ENCODE measurements around the gene ASCC2.

DNA sequence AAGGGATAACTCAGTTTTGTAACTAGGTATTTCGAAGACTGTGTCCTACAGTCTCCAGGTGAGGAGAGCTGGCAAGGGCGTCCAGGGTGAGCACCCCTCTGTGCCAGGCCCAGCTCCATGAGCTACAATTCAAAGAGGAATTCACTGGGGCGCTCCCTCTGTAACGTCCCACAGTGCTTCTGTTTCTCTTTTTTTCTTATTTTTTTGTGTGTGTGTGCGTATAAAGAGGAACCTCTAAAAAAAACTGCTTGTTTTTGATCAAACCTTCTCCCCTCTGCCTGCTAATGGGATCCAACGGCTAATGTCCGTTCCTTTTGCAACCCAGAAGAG lies 17.1 kb downstream of the ASCC2 start:
- TF ChIP-seq, protein P1, sequence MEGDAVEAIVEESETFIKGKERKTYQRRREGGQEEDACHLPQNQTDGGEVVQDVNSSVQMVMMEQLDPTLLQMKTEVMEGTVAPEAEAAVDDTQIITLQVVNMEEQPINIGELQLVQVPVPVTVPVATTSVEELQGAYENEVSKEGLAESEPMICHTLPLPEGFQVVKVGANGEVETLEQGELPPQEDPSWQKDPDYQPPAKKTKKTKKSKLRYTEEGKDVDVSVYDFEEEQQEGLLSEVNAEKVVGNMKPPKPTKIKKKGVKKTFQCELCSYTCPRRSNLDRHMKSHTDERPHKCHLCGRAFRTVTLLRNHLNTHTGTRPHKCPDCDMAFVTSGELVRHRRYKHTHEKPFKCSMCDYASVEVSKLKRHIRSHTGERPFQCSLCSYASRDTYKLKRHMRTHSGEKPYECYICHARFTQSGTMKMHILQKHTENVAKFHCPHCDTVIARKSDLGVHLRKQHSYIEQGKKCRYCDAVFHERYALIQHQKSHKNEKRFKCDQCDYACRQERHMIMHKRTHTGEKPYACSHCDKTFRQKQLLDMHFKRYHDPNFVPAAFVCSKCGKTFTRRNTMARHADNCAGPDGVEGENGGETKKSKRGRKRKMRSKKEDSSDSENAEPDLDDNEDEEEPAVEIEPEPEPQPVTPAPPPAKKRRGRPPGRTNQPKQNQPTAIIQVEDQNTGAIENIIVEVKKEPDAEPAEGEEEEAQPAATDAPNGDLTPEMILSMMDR (IDR thresholded peaks at IDR 0.05) = no peak
- TF ChIP-seq POLR2A (IDR thresholded peaks at IDR 0.05) = no peak

All from ovary (tissue), 3 donors.